ENCODE results near the gene FOXP1.

FOXP1 gene

GRCh38 chr3:71241246-71241901 lies 342.2 kb downstream of the FOXP1 start:
- peaks cover 17% of the 10 kb centered on the region for H3K4me1 ChIP-seq (ENCODE audit: control insufficient read depth, low read length)
- H3K36me3 ChIP-seq (ENCODE audit: control insufficient read depth, low read length), result no peaks in the 10 kb centered on the region

GRCh38 chr3:71240034-71240433 lies 343.5 kb downstream of the FOXP1 start:
- H3K4me1 ChIP-seq (ENCODE audit: control insufficient read depth, low read length), result peaks cover 17% of the 10 kb centered on the region
- no peaks in the 10 kb centered on the region for H3K9me3 ChIP-seq (ENCODE audit: control insufficient read depth, insufficient read depth, low read length)
- H3K36me3 ChIP-seq (ENCODE audit: control insufficient read depth, low read length), result no peaks in the 10 kb centered on the region
- no peak overlapping the region; the same call in 1 of the 2 replicates for H3K4me2 ChIP-seq (ENCODE audit: low read length)
- no peak overlapping the region for H3K4me3 ChIP-seq (ENCODE audit: low read length)
- H3K79me2 ChIP-seq (ENCODE audit: control insufficient read depth, low read length), result no peaks in the 10 kb centered on the region
- peaks cover 5% of the 10 kb centered on the region; the same call in 1 of the 2 replicates for H3F3A ChIP-seq (ENCODE audit: control insufficient read depth, insufficient read depth)
- no peak overlapping the region for H3K27ac ChIP-seq (ENCODE audit: low read depth, low read length)
- H4K20me1 ChIP-seq (ENCODE audit: control insufficient read depth, insufficient read depth, low read depth, low read length), result 0 out of 2 replicates have a peak, but pooled peaks cover 4% of the 10 kb centered on the region
- H3K9me2 ChIP-seq (replicated peaks; ENCODE audit: control insufficient read depth, low read length), result no peaks in the 10 kb centered on the region
- H3K27me3 ChIP-seq (ENCODE audit: control insufficient read depth, low read length), result no peaks in the 10 kb centered on the region
- no peak for TF ChIP-seq CTCF (IDR thresholded peaks at IDR 0.05; ENCODE audit: low read depth, low read length, poor library complexity, severe bottlenecking)
- no peak for TF ChIP-seq EZH2phosphoT487 (IDR thresholded peaks at IDR 0.05; ENCODE audit: borderline replicate concordance, low read length)

More at GRCh38 chr3:71241246-71241901, 342.2 kb downstream of the FOXP1 start:
- Histone ChIP-seq H3K27me3 (ENCODE audit: control insufficient read depth, low read length) (no peaks in the 10 kb centered on the region), H3K79me2 (ENCODE audit: control insufficient read depth, low read length) (no peaks in the 10 kb centered on the region), H3K27ac (ENCODE audit: low read depth, low read length) (no peak overlapping the region), H3K9me2 (replicated peaks; ENCODE audit: control insufficient read depth, low read length) (no peaks in the 10 kb centered on the region), H3K9me3 (ENCODE audit: control insufficient read depth, insufficient read depth, low read length) (no peaks in the 10 kb centered on the region), H4K20me1 (ENCODE audit: control insufficient read depth, insufficient read depth, low read depth, low read length) (0 out of 2 replicates have a peak, but pooled peaks cover 4% of the 10 kb centered on the region), H3K4me3 (ENCODE audit: low read length) (no peak overlapping the region), H3F3A (ENCODE audit: control insufficient read depth, insufficient read depth) (peaks cover 5% of the 10 kb centered on the region; the same call in 1 of the 2 replicates), H3K4me2 (ENCODE audit: low read length) (no peak overlapping the region)
- TF ChIP-seq EZH2phosphoT487 (IDR thresholded peaks at IDR 0.05; ENCODE audit: borderline replicate concordance, low read length) (no peak), CTCF (IDR thresholded peaks at IDR 0.05; ENCODE audit: low read depth, low read length, poor library complexity, severe bottlenecking) (no peak)

GRCh38 chr3:71238355-71238757 lies 345.2 kb downstream of the FOXP1 start:
- Histone ChIP-seq H3K4me1 (ENCODE audit: control insufficient read depth, low read length) (peaks cover 17% of the 10 kb centered on the region), H4K20me1 (ENCODE audit: control insufficient read depth, insufficient read depth, low read depth, low read length) (peaks cover 2% of the 10 kb centered on the region; the same call in 1 of the 2 replicates), H3F3A (ENCODE audit: control insufficient read depth, insufficient read depth) (peaks cover under 1% of the 10 kb centered on the region; the same call in 1 of the 2 replicates), H3K9me2 (replicated peaks; ENCODE audit: control insufficient read depth, low read length) (no peaks in the 10 kb centered on the region), H3K9me3 (ENCODE audit: control insufficient read depth, insufficient read depth, low read length) (no peaks in the 10 kb centered on the region), H3K79me2 (ENCODE audit: control insufficient read depth, low read length) (no peaks in the 10 kb centered on the region), H3K27me3 (ENCODE audit: control insufficient read depth, low read length) (no peaks in the 10 kb centered on the region), H3K4me2 (ENCODE audit: low read length) (no peak overlapping the region), H3K27ac (ENCODE audit: low read depth, low read length) (no peak overlapping the region), H3K4me3 (ENCODE audit: low read length) (no peak overlapping the region), H3K36me3 (ENCODE audit: control insufficient read depth, low read length) (no peaks in the 10 kb centered on the region)
- TF ChIP-seq CTCF (IDR thresholded peaks at IDR 0.05; ENCODE audit: low read depth, low read length, poor library complexity, severe bottlenecking) (no peak), EZH2phosphoT487 (IDR thresholded peaks at IDR 0.05; ENCODE audit: borderline replicate concordance, low read length) (no peak)
